Measurements from ENCODE around the gene GRM7. TPM values are rescaled to one million over a fixed set of nuclear protein-coding genes. Genes with fewer than 3 reads are reported as not detected.

The GRM7 gene
- total and polyA plus RNA-seq, 9 of the 15 experiments (the other 6 are each of a cell fraction or from before 2014, with no cell fraction given), result not detected

GRCh38 chr3:7193269-7193668 lies 332.4 kb downstream of the GRM7 start:
- no peak for FAIRE-seq
- ATAC-seq, result no peak
- DNase-seq (ENCODE audit: extremely low read depth in 1 of 4, low spot score in 3 of 4), result no peak
- Histone ChIP-seq H3K4me2 (ENCODE audit: insufficient read depth, low read length) (no peak overlapping the region), H3K27me3 (ENCODE audit: control insufficient read depth in 2 of 2, insufficient read depth in 2 of 2, low read length in 2 of 2) (no peaks in the 10 kb centered on the region), H3K9ac (ENCODE audit: insufficient read depth in 1 of 2, low read depth in 2 of 2, low read length in 2 of 2) (no peak overlapping the region), H3K9me3 (replicated peaks; ENCODE audit: control insufficient read depth, insufficient read depth, low read depth, low read length) (no peaks in the 10 kb centered on the region; the same call in 1 of the 2 replicates), H3K9me1 (ENCODE audit: control insufficient read depth, insufficient read depth, low read length) (no peaks in the 10 kb centered on the region), H3K36me3 (ENCODE audit: control insufficient read depth, insufficient read depth, low read length) (no peaks in the 10 kb centered on the region), H3K79me2 (ENCODE audit: control insufficient read depth, insufficient read depth, low read length) (no peaks in the 10 kb centered on the region), H2AFZ (ENCODE audit: low read depth, low read length) (no peak overlapping the region), H4K20me1 (replicated peaks; ENCODE audit: control insufficient read depth, insufficient read depth, low read length) (no peaks in the 10 kb centered on the region), H3K4me1 (replicated peaks in 1 of 2; ENCODE audit: control insufficient read depth in 2 of 2, insufficient read depth in 2 of 2, low read length in 2 of 2) (no peaks in the 10 kb centered on the region), H3K27ac (ENCODE audit: extremely low read depth, low read depth, low read length) (no peak overlapping the region), H3K4me3 (no peak overlapping the region)
- ChIA-PET CTCF (ENCODE audit: low intra/inter-chr PET ratio) (no interaction called here), POLR2A (no interaction called here)
- intact Hi-C loops (cut with micrococcal nuclease) (no loop called here), in situ Hi-C loops (cut with MboI) (no loop called here)
- TF ChIP-seq E2F3 (CRISPR knock-in tag; IDR thresholded peaks at IDR 0.05) (no peak), FOXK1 (CRISPR knock-in tag; IDR thresholded peaks at IDR 0.05; ENCODE audit: borderline replicate concordance) (no peak), KLF13 (tag; IDR thresholded peaks at IDR 0.05; ENCODE audit: borderline replicate concordance, low read depth) (no peak), KAT7 (CRISPR knock-in tag; IDR thresholded peaks at IDR 0.05; ENCODE audit: borderline replicate concordance) (no peak), SOX6 (IDR thresholded peaks at IDR 0.05) (no peak), MAFG (tag; conservative IDR thresholded peaks at IDR 0.05) (no peak), RBM17 (IDR thresholded peaks at IDR 0.05; ENCODE audit: borderline replicate concordance, low read depth, low read length) (no peak), SREBF2 (CRISPR knock-in tag; IDR thresholded peaks at IDR 0.05) (no peak), TBL1XR1 (IDR thresholded peaks at IDR 0.05; ENCODE audit: low read length in 2 of 2) (no peak), CBX1 (IDR thresholded peaks at IDR 0.05; ENCODE audit: low read depth) (no peak), ASH1L (IDR thresholded peaks at IDR 0.05; ENCODE audit: borderline replicate concordance, low read depth, partially characterized antibody) (no peak)
- TF ChIP-seq, protein P1, sequence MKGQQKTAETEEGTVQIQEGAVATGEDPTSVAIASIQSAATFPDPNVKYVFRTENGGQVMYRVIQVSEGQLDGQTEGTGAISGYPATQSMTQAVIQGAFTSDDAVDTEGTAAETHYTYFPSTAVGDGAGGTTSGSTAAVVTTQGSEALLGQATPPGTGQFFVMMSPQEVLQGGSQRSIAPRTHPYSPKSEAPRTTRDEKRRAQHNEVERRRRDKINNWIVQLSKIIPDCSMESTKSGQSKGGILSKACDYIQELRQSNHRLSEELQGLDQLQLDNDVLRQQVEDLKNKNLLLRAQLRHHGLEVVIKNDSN (CRISPR knock-in tag; IDR thresholded peaks at IDR 0.05), result no peak
- TF ChIP-seq, protein P2, sequence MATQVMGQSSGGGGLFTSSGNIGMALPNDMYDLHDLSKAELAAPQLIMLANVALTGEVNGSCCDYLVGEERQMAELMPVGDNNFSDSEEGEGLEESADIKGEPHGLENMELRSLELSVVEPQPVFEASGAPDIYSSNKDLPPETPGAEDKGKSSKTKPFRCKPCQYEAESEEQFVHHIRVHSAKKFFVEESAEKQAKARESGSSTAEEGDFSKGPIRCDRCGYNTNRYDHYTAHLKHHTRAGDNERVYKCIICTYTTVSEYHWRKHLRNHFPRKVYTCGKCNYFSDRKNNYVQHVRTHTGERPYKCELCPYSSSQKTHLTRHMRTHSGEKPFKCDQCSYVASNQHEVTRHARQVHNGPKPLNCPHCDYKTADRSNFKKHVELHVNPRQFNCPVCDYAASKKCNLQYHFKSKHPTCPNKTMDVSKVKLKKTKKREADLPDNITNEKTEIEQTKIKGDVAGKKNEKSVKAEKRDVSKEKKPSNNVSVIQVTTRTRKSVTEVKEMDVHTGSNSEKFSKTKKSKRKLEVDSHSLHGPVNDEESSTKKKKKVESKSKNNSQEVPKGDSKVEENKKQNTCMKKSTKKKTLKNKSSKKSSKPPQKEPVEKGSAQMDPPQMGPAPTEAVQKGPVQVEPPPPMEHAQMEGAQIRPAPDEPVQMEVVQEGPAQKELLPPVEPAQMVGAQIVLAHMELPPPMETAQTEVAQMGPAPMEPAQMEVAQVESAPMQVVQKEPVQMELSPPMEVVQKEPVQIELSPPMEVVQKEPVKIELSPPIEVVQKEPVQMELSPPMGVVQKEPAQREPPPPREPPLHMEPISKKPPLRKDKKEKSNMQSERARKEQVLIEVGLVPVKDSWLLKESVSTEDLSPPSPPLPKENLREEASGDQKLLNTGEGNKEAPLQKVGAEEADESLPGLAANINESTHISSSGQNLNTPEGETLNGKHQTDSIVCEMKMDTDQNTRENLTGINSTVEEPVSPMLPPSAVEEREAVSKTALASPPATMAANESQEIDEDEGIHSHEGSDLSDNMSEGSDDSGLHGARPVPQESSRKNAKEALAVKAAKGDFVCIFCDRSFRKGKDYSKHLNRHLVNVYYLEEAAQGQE (IDR thresholded peaks at IDR 0.05; ENCODE audit: borderline replicate concordance), result no peak
- TF ChIP-seq, protein P2 (CRISPR knock-in tag; IDR thresholded peaks at IDR 0.05; ENCODE audit: low read depth), result no peak
- BruUV-seq (replicated peaks), result no TSS peak

All from K562 (cell line).